Measurements from ENCODE around the gene COP1.

DNA sequence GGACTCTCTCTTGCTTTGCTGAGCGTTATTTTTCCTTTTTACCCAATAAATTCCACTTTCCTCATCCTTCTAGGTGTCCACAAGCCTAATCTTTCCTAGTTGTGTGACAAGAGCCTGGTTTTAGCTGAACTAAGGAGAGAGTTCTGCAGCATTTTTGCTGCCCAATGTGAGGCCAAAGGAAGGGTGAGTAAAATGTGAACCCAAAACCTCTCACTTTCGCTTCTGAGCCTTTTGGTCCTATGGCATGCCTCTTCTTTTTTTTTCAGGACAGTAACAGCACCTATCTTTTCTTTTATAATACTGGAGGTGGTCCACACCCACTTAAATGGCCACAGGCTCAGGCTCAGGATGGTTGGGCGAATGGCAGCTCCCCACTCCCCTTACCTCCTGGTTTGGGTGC, 111.1 kb downstream of the COP1 start:
- TF ChIP-seq, protein P1, sequence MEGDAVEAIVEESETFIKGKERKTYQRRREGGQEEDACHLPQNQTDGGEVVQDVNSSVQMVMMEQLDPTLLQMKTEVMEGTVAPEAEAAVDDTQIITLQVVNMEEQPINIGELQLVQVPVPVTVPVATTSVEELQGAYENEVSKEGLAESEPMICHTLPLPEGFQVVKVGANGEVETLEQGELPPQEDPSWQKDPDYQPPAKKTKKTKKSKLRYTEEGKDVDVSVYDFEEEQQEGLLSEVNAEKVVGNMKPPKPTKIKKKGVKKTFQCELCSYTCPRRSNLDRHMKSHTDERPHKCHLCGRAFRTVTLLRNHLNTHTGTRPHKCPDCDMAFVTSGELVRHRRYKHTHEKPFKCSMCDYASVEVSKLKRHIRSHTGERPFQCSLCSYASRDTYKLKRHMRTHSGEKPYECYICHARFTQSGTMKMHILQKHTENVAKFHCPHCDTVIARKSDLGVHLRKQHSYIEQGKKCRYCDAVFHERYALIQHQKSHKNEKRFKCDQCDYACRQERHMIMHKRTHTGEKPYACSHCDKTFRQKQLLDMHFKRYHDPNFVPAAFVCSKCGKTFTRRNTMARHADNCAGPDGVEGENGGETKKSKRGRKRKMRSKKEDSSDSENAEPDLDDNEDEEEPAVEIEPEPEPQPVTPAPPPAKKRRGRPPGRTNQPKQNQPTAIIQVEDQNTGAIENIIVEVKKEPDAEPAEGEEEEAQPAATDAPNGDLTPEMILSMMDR (IDR thresholded peaks at IDR 0.05): no peak
- no peak for TF ChIP-seq POLR2A (IDR thresholded peaks at IDR 0.05)

Measured in right lobe of liver (tissue), 4 donors.